Ramos (cell line): ENCODE measurements around the gene SEZ6L.

Experiments used
- in situ Hi-C: fragments of 300-500 bp; cut with MboI; formaldehyde crosslinking; loops from one replicate; pipeline ENCODE4 v1.14.3; 2022; ENCODE audit warnings: low sequenced_read_pairs; ENCODE audit not compliant: unreplicated experiment

SEZ6L gene

GRCh38 chr22:26289611-26290101, 120.4 kb downstream of the SEZ6L start:
- in situ Hi-C loops: no loop called here

DNA sequence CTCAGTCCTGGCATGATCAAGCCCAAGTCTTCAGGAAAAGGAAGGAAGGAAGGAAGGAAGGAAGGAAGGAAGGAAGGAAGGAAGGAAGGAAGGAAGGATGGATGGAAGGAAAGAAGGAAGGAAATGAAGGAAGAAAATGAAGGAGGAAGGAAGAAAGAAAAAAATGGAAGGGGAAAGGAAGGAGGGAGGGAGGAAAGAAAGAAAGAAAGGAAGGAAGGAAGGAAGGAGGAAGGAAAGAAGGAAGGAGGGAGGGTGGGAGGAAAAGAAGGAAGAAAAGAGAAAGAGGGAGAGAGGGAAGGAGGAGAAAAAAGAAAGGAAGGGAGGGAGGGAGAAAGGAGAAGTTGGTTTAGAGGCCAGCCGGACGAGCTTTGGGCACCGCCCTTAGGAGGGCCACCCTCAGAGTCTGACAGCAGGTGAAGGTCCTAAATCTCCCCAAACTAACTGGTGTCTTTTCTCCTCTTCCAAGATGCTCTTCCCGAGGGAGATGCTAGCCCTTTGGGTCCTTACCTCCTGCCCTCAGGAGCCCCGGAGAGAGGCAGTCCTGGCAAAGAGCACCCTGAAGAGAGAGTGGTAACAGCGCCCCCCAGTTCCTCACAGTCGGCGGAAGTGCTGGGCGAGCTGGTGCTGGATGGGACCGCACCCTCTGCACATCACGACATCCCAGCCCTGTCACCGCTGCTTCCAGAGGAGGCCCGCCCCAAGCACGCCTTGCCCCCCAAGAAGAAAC, 122.8 kb downstream of the SEZ6L start:
- in situ Hi-C loops: no loop called here

DNA sequence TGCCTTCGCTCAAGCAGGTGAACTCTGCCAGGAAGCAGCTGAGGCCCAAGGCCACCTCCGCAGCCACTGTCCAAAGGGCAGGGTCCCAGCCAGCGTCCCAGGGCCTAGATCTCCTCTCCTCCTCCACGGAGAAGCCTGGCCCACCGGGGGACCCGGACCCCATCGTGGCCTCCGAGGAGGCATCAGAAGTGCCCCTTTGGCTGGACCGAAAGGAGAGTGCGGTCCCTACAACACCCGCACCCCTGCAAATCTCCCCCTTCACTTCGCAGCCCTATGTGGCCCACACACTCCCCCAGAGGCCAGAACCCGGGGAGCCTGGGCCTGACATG, 123.4 kb downstream of the SEZ6L start:
- in situ Hi-C loops: no loop called here

GRCh38 chr22:26295563-26296126, 126.4 kb downstream of the SEZ6L start:
- in situ Hi-C loops: no loop called here

- in situ Hi-C loops: no loop called here
Observed at GRCh38 chr22:26298605-26299310, 129.5 kb downstream of the SEZ6L start.

DNA sequence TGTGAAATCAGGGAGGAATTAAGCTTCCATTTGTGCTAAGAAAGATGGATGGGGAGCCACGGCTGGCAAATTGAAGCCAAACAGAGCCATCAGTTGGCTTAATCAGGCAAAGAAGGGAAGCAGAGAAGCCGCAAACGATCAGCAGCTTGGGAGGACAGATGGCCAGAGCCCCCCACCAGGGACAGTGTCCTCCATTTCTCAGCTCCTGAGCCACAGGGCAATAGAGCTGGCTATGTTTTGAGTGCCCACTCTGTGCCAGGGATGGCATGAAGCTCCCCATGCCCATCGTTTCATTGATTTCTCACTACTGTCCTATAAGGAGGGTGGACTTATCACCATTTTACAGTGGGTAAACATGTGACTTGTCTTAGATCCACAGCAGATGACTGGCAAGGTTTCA, 133.5 kb downstream of the SEZ6L start:
- in situ Hi-C loops: no loop called here

DNA sequence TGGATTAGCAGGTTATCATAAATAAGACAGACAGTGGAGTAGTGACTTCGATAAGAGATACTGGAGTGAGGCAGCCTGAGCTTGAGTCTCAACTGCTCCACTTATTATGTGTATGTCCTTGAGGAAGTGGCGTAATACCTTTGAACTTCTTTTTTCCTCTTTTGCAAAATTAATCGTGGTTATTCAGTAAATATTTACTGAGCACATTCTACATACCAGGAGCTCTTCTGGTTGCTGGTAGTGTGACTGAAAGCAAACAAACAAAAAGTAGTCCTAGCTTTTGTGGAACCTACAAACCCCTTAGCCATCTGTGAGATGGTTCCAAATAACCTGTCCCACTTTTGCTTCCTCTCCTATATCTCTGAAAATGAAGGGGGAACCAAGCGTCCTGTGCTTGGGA, 134.2 kb downstream of the SEZ6L start:
- in situ Hi-C loops: no loop called here

DNA sequence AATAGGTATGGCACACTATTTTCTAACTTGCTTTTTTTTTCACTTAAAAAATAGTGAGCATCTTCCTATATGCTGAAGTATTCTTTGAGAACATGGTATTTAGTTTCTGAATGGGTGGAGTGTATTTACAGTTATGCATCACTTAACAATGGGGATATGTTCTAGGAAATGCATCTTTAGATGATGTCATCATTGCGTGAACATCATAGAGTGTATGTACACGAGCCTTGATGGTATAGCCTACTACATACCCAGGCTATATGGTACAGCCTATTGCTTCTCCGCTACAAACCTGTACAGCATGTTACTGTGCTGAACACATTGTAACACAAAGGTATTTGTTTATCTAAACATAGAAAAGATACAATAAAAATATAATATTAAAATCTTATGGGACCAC, 135.5 kb downstream of the SEZ6L start:
- in situ Hi-C loops: no loop called here

DNA sequence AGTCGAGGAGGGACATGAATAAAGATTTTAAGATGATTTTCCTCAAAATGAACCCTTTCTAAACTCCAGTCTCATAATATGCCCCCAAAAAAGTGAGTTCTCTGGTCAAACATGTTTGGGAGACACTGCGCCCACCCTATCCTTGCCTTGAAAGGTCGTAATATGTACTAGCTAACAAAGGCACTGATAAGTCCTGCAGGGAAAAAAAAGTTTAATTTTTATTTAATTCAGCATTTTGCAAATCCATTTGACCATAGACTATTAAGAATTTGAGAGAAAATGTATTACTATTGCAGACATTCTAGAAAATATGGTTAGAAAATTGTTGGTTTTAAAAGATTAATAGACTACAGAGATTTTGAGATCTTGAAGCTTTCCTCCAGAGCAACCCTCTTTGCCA, 139.2 kb downstream of the SEZ6L start:
- in situ Hi-C loops: no loop called here

DNA sequence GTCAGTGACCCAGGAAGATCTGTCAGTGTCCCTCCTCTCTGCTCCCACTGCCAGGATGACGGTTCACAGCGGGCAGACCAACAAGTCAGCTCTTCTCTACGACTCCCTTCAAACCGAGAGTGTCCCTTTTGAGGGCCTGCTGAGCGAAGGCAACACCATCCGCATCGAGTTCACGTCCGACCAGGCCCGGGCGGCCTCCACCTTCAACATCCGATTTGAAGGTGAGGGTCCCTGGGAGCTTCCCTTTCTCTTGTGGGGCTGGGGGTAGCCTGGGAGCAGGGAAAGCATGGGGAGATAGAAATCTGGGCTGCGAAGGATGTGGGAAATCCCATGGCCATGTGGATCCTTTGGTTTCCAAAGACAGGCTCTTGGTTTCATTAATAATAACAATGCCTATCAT, 141.4 kb downstream of the SEZ6L start:
- in situ Hi-C loops: no loop called here

- in situ Hi-C loops: no loop called here
Observed at GRCh38 chr22:26313291-26313690, 144.0 kb downstream of the SEZ6L start.

GRCh38 chr22:26314171-26314570, 144.9 kb downstream of the SEZ6L start:
- in situ Hi-C loops: no loop called here

DNA sequence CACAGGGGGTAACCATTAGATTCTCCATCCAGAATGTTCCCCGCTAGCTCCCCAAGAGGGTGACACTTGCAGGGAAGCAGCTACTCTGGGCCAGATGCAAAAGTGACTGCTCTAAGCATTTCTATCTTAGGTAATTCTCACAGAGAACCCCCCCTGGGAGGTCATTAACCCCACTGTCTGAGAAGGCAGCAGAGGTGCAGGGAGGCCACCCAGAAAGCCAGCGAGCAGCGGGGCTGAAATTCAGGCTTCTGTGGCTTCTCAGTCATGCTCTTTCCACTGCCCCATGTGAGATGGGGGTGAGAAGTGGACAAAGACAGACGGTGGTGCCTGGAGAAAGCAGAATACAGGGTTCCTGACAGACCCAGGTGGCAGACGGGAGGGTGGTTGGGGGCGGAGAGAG, 145.4 kb downstream of the SEZ6L start:
- in situ Hi-C loops: no loop called here

DNA sequence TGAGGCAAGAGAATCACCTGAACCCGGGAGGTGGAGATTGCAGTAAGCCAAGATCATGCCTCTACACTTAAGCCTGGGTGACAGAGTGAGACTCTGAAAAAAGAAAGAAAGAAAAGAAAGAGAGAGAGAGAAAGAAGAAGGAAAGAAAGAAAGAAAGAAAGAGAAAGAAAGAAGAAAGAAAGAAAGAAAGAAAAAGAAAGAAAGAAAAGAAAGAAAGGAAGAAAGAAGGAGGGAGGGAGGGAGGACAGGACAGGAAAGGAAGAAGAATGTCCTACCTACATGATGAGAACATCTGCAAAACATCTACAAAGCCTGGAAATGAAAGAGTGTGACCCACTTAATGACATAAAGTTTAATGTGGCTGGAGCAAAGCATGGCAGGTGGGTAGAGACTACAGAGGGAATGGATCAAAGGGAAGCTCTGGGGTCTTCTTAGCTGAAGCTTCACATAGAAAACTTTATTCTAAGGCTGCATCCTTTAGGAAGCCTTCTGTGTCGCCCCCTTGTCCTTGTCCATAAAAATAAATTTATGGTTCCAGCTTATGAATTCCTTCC, 147.5 kb downstream of the SEZ6L start:
- in situ Hi-C loops: no loop called here

- in situ Hi-C loops: no loop called here
Observed at GRCh38 chr22:26318975-26319374, 149.7 kb downstream of the SEZ6L start.

- in situ Hi-C loops: loop anchor here (10.0 kb wide), 1 partner anchor 546 kb away; no protein-coding TSS in a partner anchor
Observed at GRCh38 chr22:26320447-26320846, 151.2 kb downstream of the SEZ6L start.

DNA sequence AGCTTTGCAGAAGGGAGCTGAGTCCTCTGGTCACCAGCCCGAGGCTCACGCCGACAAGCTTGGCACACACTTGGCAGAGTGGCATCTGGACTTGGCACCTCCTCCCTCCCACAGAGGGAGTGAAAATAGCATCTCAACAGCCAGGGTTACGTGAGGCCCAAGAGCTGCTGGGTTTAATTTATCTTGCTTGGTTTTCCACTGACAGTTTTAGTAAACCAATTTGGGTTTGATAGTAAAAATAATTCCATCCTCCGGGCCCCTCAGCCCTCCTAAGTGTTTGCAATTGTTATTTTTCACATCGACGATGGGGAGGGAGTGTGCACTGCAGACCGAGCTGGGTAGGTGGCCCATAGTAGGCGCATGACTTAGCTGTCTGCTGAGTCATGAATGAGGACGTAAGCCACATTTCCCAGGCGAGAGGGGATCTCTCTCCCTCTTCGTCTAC, 152.2 kb downstream of the SEZ6L start:
- in situ Hi-C loops: loop anchor here (10.0 kb wide), 1 partner anchor 547 kb away; no protein-coding TSS in a partner anchor

DNA sequence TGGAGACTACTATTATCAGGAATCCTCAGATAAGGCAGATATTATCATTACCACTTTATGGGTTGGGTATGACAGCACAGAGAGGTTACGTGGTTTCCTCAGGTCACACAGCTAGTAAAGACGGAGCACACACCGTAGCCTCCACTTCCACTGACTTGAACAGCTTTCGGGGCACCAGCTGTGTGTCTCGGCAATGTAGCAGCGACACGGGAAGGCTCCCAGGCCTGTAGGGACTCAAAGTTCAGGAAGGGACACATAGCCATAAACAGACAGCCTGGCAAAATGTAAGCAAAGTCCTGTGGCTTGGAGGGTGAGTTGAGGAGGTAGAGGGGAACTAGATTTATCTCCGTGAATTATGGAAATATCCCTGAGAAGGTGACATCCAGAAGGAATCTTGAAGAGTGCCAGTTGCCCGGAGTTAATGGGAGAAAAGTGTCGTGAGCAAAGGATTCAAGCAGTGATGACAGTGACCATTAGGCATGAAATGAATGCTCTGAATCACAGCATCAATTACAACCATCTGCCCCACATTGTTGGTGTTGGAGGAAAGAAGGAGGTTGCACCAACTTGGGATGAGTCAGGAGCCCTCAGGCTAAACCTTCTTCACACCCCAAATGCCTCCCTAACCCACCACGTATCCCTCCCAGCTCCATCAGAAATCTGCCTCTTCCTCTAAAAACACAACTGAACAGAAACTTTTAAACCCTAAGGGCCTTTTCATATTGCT, 153.1 kb downstream of the SEZ6L start:
- in situ Hi-C loops: loop anchor here (10.0 kb wide), 1 partner anchor 548 kb away; no protein-coding TSS in a partner anchor

- in situ Hi-C loops: loop anchor here (10.0 kb wide), 1 partner anchor 548 kb away; no protein-coding TSS in a partner anchor
Observed at GRCh38 chr22:26323013-26323412, 153.8 kb downstream of the SEZ6L start.

GRCh38 chr22:26324150-26324549, 154.9 kb downstream of the SEZ6L start:
- in situ Hi-C loops: loop anchor here (10.0 kb wide), 1 partner anchor 549 kb away; no protein-coding TSS in a partner anchor
